HG02981 (cell line): ENCODE data around the gene NKX6-2.

Source experiments
- ATAC-seq: cut with Tn5 transposase; IDR thresholded peaks from one replicate; pipeline ENCODE4 v1.9.1; 2021; ENCODE audit warnings: mild to moderate bottlenecking, moderate library complexity; ENCODE audit not compliant: unreplicated experiment

The NKX6-2 gene

DNA sequence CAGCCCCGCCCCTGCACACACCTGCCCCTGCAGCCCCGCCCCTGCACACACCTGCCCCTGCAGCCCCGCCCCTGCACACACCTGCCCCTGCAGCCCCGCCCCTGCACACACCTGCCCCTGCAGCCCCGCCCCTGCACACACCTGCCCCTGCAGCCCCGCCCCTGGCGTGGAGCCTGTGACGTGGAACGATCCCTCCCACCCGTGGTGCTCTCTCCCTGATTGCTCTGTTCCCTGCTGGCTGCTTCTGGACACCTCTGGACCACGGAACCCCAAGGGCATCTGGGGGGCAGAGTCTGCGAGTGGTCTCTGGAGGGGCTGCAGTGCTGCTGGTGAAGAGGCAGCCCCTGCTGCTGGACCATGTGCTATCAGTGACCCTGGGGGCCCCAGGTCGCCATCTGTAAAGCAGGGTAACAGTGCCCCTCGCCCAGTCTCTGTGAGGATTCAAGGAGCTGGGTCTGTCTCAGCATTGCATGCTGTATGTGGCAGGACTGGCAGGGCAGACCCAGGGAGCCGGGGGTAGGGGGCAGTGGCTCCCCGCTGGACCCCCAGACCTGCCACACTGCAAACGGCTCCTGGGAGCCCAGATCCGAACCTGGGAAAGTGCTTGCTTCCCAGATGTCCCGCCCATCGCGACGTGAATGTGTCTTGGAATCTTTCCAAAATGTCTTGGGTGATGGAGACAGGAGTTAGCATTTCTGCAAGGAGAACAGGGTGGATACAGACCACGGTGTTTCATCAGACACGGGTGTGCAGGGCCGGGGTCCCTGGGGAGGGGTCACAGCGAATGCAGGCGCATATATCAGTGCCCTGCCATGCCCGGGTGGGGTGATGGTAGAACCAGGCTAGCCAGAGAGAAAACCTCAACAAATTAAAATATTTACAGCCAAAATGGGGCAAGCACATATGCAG, 27.9 kb upstream of the NKX6-2 start:
- ATAC-seq: no peak

DNA sequence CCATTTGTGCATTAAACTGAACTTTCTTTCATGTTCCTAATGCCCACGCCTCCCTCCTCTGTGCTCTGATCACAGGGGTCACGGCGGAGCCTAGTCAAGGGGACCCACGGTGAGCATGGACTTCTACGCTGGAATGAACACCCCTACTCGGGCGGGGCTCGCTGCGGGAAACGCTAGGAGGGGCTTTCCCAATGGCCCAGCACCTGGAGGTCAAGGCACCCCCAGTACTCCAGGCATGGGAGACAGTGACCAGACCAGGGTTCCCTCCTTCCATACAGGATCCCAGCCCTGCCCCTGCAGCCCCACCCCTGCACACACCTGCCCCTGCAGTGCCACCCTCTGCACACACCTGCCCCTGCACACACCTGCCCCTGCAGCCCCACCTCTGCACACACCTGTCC, 27.1 kb upstream of the NKX6-2 start:
- no peak for ATAC-seq

DNA sequence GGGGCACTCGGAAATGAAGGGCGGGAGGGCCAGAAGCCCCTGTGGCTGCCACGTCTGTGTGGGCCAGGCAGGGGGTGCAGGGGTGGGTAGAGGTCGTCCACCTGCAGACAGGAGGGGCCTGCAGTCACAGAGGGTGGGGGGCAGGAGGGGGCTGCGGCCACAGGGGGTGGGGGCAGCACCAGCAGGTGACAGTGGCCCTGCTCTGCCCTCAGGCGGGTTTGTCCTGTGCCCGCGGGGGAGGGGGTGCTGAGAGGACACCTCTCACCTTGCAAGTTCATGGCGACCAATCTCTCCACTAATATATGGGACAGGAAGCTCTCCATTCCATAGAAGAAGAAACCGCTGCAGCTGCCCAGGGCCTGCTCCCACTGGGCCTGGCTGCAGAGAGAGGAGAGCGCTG, 26.6 kb upstream of the NKX6-2 start:
- ATAC-seq: no peak

DNA sequence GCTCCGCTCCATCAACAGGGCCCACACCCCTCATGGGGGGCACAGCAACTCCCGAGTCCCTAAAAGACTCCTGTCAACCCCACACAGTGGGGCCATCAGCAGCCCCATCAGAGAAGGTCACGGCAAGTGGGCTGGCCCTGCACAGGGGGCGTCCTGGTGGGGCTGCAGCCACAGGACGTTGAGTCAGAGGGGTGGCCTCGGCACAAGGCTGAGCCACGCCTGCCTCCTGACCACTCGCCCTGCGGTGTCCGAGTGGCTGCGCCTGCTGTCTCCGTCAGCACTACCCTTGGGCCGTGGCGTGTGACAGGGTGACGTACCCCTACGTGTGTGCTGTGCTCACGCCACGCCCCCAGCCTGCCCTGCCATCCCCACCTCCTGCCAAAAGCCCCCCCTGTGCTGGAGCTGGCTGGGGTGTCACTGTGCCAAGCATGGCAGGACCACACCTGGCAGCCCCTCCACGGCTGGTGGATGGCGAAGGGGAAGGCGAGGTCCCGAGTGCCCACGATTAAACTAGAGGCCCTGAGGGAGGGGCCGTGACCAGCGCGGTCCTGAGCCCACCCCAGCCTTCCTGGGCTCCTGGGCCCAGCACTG, 26.0 kb upstream of the NKX6-2 start:
- no peak for ATAC-seq

DNA sequence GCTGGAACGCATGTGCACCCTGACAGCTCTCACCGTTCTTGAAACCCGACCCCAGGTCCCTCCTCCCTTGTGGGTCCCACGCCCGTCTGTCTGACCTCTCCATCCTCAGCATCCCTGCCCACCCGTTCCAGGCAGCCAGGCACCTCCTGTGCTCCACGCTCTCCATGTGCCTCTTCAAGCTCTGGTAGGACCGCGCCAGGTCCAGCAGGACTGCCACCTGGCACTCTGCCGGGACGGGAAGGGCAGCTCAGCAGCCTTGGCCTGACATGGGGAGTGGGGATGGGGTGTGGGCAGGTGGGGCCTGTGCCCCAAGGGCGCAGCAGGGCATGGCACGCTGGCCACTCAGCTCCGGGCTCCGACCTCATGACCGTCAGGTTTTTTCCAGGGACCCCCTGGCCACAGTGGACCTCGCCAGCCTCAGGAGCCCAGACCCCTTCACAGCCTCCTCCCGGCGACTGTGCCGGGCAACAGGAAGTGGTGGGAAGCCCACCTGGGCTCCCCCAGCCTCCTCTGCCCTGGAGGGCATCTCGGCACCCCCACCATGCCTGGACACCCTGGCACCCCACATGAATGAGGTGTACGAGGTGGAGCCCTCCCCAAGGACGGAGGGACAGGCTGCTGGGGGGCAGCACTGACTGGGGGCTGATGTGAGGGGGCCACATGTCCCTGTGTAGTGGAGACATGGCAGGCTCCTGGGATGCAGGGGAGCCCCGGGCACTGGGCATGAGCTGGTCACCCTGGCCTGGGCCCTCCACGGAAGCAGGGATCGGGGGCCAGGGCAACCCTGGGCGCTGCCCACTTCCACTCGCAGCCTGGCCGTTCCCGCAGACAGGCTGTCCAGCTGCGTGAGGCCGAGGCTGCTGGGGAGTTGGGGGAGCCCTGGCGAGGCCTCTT, 25.1 kb upstream of the NKX6-2 start:
- ATAC-seq: no peak

DNA sequence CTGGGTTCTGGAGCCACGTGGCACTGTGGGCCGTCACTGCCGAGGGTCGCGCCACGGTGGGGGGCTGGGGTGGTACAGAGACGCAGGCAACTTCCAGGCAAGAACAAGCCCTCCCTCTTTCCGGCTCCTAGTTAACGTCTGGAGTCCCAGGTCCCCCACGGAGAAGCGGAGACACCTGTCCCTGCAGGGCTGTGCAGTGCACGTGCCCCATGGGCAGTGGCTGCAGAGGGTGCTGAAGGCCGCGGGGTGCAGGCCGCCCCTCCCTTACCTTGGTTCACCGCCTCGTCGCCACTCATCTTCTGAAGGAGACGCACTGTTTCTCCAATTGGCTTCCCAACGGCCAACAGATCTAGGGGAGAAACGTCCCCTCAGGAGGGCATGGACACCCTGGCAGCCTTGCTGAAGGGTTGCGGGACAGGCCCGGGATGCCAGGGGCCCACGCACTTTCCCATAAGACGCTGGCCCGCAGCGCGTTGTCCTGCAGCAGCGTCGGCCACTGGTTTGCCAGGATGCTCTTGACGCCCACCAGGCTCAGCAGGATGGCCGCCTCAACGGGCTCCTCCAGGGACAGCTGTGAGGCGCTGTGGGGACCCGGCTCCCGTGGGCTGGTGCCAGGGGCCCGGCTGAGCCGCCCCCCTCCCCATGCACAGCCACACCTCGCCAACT, 24.3 kb upstream of the NKX6-2 start:
- ATAC-seq: no peak

DNA sequence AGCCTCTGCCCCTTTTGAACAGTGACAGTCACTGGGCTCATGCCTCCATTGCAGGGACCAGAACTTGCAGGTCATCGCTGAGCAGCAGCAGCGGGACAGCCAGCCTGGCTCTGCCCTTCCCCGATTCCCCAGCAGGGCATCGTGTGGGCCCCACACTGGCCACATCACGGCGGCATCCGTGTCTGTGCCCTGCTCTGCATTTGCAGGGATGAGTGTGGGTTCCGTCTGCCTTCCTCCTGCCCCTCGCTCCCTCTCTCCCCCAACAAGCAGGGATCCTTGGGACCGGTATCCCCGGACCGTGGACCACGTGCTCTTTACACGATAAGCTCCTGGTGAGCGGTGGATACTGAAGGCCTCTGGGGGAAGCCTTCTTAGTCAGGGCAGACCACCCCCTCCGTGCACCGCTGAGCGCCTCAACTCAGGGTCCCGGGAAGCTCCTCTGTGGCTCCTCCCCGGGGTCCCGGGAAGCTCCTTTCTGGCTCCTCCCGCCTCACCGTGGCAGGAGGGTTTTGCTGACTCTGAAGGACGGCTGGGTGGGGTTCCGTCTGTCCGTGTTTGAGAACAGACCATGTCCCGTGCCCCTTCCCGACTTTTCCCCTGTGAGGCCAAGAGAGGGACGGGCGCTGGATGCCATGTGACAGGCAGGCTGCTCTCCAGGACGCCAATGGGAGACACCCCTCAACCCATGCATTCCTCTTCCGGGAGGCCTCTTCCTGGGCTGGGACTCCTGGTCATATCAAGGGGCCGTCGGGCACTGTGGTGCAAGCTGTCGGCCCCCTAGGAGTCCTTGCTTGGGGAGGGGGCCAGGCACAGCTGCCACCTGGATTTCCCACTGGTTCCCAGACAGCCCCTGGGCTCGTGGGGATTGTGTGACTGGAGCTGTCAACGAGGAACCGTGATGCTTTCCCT, 23.5 kb upstream of the NKX6-2 start:
- no peak for ATAC-seq

DNA sequence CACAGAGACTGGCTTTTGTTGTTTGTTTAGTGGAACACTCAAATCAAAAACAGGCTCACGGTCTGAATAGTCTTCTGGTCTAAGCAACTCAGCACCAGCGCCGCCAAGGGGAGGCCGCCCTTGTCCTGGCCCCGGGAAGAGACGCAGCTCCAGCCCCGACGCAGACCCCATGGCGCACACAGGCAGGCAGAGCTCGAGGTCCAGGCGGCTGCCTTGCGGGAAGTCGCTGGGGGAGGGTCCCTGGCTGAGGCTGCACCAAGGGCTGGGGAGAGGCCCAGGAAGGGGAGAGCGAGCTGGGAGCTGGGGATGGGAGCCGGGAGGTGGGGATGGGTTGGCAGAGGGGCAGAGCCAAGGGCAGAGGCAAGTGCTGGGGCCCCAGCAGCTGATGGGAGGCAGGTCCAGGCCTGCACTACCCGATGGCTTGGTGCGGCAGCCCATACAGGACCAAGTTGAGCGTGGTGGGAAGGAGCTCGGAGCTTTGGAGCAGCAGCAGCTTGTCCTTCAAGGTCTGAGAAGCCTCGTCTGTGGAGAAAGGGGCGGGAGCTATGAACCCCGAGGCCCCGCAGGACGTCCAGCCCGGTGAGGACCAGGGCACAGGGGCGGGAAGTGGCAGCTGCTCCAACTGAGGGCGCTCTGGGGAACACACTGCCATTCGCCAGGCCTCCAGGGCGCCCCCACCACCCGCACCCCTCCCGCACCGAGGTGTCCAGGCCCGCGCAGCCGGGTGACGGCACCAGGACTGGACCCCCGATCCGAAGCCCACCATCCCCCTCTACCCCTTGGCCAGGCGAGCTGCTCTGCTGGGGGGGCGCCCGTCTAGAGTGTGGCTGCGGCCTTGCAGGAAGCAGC, 22.7 kb upstream of the NKX6-2 start:
- no peak for ATAC-seq

DNA sequence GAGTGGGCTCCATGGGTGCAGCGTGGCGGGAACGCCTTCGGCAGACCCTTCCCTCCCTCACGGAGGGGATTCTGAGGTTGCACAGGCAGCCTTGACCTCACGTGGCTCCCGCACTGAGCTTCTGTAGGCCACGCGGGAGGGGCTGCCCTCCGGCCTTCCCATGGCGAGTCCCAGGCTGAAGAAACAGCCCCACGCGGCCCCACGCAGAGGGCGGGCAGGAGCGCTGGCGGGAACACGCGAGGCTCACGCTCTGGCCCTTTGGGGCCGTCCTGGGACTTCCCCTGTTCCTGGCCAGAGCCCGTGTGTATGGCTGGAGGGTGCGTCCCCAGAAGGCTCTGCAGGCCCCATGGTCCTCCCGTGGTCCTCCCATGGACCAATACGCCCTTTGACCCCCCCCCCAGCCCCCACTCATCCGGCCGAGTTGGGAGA, 21.7 kb upstream of the NKX6-2 start:
- no peak for ATAC-seq

DNA sequence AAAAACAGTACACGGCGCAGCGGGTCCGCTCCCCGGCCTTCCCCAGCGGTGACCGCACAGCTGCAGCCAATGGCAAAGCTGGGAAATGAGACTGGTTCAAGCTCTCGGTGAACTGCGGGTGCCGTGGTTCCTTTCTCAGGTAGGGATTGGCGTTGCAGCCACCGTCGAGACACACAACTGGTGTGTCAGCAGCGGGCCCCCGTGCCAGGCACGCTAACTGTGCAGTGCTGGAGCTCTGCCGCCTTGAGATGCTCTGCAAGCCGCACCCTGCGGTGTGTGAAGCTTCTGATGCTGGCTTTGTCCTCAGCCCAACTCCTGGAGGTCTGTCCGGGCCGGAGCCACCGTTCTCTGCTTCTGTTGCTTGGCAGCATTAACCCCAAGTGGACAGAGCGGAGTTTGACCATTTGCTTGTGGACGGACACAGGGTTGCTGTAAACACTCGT, 20.6 kb upstream of the NKX6-2 start:
- ATAC-seq: no peak

DNA sequence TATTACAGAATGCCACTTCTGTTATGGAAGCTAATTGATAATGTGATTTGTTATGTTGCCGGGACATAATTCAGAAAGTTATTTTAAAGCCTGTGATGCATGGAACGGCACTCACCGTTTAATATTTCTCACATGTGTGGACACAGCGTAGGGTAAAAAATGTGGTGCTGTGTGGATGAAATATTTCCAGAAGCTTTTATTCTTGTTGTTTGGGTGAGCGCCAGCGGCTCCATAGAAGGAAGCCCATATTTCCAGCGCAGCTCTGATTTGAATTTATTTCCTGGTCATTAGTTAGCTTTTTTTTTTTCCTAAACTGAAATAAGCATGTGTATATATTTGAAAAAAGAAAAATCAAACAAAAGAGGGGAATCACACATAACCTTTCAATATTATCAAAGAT, 20.2 kb upstream of the NKX6-2 start:
- ATAC-seq: no peak

DNA sequence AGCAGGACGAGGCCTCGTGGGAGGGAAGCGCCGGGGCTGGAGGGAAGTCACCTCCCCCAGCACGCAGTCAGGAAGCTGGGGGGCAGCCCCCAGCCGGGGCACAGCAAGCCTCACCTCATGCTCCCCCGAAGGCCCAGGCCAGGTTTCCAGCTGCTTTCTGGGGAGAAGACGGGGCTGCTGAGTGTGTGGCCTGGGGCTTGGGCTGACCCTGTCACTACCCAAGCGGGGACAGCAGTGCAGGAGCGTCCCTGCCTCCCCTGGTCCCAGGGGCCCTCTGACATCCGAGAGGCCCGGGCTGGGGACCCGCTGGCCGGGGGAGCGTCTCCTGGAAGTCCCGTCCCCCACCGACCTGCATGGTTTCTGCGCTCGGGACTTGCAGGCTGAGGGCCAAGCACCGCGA, 19.7 kb upstream of the NKX6-2 start:
- ATAC-seq: no peak

DNA sequence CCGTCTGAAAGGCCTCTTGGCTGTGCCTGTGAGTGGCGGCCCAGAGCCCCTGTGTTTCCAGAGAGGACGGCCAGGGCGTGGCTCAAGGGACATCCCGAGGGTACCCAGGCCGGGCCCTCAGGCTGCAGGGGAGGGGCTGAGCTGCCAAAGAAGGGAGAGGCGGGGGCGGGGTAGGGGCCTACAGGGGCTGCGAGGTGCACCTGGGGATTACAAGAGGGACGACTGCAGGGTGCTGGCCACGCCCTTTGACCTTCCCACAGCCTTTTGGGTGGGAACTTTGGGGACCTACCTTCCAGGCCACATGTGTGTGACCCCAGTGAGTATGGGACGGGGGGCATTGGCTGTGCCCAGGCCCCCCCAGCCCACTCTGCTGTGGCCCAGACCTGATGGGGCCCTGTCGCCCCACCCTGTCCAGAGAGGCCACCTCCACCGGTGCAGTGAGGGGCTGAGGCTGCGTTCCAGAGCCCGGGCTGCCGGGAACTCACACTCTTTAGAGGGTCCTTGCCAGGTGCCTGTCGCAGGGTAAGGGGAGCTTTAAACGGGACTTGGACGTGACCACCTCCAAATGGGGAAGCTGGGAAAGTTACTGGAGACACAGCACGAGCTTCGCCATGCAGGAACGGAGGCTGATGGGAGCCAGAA, 19.0 kb upstream of the NKX6-2 start:
- no peak for ATAC-seq

DNA sequence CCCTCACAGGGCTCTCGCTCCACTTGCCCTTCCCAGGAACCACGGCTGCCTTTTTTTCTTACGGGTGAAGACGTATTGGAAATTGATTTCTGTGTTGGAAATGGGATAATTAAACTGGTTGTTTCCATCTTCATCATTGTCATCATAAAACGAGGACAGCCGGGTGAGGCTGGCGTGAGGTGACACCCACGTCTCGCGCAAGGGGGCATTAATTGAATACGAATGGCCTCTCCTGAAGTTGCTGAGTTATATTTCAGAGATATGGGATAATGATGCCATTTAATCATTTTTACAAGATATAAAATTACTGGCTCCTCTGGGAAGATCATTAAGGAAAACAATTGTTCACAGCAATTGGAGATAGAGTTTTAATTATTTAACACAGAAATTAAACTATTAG, 18.3 kb upstream of the NKX6-2 start:
- ATAC-seq: no peak

DNA sequence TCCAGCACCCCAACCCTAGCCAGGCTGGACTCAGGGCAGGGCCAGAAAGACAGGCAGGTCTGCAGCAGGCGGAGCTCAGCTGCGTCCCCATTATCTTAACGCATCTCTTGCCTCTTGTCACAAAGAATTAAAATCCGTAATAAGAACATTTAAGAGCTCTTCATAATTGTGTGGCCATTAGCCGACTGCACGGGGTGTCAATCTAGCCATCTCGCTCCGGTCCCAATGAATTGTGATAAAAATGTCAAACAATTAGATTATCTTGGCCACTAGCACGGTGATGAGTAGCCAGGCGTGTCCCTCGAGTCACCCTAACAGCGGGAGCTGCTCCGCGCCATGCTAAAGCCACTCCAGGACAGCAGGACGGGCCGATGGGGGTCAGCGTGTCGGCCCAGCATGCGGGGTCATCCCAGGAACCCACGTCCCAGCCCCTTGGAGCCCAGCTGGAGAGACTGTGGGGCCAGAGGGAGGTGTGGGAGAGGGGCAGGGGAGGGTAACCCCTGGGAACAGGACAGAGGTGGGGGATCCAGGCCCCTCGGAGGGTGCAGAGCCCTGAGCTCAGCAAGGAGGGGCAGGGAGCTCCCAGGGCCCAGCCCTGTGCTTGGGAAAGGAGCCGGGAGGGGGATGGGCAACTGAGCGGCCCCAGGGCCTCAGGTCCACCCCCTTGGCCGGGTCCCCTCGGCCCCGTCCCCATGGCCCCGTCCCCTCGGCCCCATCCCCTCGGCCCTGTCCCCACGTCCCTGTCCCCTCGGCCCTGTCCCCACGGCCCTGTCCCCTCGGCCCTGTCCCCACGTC, 17.7 kb upstream of the NKX6-2 start:
- no peak for ATAC-seq

DNA sequence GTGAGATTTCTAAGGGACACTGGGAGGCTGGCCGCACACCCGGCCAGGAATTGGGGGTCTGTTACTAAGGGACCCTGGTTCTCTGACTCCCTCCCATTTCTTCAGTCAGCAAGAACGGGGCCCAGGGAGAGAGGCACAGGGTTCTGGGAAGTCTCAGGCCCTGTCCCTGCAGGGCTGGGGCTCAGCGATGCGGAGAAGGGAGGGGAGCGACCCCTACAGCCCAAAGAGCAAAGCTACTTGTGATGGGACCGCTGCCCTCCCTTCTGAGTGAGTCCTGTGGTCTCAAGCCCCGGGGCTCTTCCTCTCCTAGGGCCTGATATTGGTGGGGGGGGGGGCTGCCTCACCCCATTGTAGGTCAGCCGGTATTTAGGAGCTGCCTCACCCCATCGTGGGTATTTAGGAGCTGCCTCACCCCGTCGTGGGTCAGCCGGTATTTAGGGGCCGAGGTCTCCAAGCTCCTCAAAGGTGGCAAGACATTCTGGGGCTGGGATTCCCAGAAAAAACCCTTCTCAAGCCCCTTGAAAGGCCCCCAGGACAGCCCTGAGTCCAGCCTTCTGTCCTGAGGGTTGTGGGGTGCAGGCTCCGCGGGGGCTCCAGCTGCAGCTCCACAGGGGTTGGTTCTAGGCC, 16.9 kb upstream of the NKX6-2 start:
- ATAC-seq: no peak

DNA sequence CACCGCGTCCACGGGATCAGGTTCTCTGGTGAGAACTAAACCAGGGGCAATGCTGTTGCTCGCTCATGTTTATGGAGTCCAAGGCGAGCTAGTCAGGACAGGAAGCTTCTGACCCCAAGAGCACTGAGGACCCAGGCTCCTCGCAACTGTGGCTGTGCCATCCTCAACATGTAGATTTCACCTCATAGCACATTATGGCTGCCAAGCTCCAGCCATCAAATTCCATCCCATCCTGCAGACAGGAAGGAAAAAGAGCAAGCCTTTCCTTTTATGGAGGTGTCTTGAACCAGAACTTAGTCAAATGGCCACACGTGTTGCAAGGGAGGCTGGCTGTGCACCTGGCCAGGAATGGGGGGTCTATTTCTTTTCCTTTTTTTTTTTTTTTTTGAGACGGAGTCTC, 16.1 kb upstream of the NKX6-2 start:
- ATAC-seq: no peak
